ENCODE measurements around the gene SLC26A4.

DNA sequence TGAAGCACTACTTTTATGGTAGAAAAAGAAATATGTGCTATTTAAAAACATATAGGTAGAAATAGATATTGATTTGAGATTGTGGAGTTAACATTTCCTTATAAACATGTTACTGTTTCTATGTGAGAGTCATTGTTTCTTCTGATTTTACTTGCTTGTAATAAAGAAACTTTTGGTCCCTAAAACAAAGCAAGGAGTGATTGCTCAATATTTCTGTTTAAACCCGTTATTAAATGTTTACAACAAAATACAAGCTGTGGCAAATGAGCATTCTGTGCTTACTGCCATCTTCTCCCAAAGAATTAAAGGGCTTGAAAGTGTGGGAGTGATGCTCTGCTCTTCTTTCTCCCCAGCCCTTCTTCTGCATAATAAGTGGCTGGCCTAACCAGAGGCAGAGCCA is 60.7 kb downstream of the SLC26A4 start:
- TF ChIP-seq CTCF (conservative IDR thresholded peaks at IDR 0.05; ENCODE audit: low read depth, low read length), result no peak
- TF ChIP-seq EZH2phosphoT487 (IDR thresholded peaks at IDR 0.05; ENCODE audit: borderline replicate concordance, low read length), result no peak
